GM18861 (cell line): ENCODE results near the gene ORAI1.
"Not testable (repeated sequence)": the region's sequence is repeated elsewhere in the genome, so short reads cannot be mapped to it uniquely, and the experiment has no call there.

Experiments used
- ATAC-seq: cut with Tn5 transposase; IDR thresholded peaks from one replicate; pipeline ENCODE4 v1.9.1; 2021; ENCODE audit not compliant: unreplicated experiment

The ORAI1 gene

GRCh38 chr12:121648458-121649028 is 22.2 kb downstream of the ORAI1 start:
- ATAC-seq = no peak

GRCh38 chr12:121649322-121649721 is 23.0 kb downstream of the ORAI1 start:
- ATAC-seq = no peak

GRCh38 chr12:121649819-121650353 is 23.6 kb downstream of the ORAI1 start:
- ATAC-seq = no peak

DNA sequence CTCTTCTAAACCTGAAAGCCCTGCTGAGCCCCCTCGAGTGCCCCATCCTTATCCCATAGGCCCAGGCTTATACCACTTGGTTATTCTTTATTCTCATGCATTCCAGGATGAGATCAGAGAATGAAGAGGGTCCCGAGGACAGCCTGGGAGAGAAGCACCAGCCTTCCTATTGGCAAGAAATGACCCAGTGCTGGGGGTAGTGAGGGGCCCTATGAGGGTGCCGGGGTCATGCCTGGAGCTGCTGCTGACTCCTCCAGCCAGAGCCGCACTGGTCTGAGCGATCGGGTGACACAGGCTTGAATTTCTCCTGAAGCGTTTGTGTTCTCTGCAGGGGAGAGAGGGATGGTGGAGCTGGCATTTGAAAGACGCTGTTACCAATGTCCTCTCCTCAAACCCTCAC is 25.0 kb downstream of the ORAI1 start:
- no peak for ATAC-seq

DNA sequence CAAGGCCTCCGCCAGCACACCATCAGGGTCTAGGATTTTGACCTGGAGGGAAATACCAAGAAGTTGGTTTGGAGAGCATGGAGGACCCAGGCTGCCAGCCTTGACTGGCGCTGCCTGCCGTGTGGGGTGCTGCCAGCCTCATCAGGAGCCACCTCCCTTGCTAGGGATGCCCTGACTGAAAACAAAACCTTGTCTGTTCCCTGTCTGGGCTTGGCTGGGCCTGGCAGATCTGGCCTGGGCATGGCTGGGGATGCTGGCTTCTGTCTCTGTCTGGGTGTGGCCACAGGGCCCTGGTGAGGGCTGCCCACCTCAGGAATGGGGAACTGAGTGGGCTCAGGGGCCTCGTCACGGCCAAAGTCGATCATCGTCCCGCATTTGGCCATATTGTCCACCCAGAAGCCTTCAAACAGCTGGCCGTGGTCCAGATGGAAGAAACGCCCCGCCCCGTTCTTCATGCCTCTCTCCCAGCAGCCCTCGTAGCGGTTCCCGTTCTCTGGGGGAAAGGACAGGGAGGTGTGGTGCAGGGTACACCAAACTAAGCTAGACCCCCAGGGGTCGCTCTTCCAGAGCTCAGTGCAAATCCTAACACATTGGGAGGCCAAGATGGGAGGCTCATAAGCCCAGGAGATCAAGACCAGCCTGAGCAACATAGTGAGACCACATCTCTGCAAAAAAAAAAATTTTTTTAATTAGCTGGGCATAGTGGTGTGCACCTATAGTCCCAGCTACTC is 26.6 kb downstream of the ORAI1 start:
- no peak for ATAC-seq

DNA sequence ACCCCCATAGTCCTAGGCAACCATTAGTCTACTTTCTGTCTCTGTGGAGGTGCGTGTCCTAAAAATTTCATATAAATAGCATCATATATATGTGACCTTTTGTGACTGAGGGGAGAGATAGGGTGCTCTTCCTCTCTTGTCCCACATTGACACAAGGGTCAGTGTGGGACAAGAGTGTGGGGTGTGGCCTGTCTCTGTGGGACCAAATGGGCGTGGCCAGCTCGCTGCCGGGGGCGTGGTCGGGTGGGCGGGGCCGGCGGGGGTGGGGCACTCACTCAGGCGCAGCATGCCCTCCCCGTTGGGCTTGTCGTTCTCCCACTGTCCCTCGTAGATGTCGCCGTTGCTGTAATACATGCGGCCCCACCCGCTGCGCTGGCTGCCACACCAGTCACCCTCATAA is 27.7 kb downstream of the ORAI1 start:
- ATAC-seq = no peak

DNA sequence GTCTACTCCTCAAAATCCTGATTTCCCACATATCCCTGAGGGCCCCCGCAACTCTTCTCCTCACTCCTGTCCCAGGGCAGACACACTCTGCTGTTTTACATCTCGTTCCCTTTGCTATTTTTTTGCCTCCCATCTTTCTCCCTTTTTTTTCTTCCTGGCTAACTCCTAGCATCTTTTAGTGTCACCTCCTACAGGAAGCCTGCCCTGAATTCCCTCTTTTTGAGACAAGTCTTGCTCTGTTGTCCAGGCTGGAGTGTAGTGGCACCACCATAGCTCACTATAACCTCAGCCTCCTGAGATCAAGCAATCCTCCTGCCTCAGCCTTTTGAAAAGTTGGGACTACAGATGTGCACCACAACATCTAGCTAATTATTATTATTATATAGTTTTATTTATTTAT is 29.8 kb downstream of the ORAI1 start:
- no peak for ATAC-seq

DNA sequence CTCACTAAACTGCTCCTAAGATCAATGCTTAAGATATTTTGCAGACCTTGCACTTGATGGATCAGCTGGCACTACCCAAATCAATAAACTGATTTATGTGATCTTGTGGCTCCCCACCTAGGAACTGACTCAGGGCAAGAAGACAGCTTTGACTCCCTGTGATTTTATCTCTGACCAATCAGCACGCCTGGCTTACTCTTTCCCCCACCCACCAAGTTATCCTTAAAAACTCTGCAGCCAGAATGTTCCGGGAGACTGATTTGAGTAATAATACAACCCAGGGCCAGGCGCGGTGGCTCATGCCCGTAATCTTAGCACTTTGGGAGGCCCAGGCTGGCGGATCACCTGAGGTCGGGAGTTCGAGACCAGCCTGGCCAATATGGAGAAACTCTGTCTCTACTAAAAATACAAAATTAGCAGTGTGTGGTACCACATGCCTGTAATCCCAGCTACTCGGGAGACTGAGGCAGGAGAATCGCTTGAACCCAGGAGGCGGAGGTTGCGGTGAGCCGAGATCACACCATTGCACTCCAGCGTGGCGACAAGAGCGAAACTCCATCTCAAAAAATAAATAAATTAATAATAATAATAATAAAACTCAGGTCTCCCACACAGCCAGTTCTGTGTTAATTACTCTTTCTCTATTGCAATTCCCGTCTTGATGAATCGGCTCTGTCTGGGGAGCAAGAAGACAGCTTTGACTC is 31.1 kb downstream of the ORAI1 start:
- ATAC-seq = no peak

DNA sequence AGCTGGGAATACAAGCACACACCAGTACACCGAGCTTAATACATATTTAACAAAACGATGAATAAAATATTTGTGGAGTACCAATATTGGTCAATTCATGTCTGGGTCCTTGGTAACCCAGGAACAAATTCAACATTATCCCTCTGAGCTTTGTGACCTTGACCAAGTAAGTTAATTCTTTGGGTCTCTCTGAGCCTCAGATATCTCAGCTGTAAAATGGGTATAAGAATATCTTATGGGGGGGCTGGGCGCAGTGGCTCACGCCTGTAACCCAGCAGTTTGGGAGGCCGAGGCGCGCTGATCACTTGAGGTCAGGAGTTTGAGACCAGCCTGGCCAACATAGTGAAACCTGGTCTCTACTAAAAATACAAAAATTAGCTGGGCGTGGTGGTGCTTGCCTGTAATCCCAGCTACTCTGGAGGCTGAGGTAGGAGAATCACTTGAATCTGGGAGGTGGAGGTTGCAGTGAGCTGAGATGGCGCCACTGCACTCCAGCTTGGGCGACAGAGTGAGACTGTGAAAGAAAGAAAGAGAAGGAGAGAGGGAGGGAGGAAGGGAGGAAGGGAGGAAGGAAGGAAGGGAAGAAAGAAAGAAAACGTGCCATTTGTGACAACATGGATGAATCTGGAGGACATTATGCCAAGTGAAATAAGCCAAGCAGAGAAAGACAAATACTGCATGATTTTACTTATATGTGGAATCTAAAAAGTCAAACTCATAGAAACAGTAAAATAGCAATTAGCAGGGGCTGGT is 35.2 kb downstream of the ORAI1 start:
- ATAC-seq = not testable (repeated sequence)

GRCh38 chr12:121663610-121663929 is 37.2 kb downstream of the ORAI1 start:
- ATAC-seq = no peak

DNA sequence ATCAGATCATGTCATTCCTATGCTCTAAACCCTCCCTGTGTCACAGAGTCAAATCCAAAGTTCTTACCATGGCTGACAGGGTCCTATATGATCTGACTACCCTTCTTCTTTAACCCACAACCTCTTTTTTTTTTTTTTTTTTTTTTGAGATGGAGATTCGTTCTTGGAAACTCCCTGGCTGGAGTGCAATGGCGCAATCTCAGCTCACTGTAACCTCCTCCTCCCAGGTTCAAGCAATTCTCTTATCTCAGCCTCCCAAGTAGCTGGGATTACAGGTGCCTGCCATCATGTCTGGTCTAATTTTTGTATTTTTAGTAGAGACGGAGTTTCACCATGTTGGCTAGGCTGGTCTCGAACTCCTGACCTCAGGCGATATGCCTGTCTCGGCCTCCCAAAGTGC is 40.5 kb downstream of the ORAI1 start:
- ATAC-seq = not testable (repeated sequence)

DNA sequence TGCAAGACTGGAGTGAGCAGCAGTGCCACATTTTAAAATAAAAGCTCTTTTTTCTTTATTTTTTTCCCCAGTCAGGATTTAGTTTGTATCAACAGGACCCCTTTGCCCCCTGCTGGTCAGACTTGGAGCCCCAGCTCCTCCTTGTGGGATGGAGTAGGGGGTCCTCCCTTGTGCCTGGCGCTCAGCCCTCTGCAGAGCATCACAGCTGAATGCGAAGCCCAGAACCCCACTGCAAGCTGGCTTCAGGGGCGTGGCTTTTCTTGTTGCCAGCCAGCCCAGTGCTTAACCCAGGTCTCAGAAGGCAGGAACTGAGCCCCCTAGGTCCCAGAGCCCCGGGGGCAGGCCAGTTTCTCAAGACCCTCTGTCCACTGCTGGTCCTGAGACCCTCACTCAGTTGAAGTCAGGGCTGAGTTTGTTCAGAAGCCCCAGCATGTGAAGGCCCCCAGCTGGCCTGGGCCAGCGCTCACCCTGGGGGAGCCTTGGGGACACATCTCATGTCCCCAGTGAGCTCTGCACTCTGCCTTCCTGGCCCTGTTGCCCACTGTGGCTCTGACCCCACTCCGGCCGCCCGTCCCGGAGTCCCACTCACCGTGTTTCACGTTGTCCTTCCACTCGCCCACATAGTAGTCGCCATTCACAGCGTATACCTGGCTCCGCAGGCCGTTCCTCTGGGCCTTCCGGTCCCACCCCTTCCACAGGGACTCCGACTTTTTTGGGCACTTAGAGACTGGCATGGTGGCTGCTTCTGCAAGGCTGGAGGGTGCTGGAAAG is 42.6 kb downstream of the ORAI1 start:
- no peak for ATAC-seq

DNA sequence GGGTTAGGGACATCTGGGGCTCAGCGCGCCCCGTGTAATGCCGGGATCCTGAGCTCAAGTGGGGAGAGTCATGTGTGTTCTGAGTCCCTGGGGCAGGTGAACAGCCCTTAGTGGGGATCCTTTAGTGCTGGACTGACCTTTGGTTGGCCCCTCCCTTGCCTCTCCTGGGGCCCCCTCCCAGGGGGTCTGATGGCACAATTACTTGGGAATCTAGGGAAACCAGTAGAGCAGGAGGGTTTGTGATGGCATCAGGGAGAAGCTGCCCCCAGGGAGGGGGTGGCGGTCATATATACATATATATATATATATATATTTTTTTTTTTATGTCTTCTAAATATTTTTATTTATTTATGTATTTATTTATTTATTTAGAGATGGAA is 43.2 kb downstream of the ORAI1 start, which contains the start of gene MORN3:
Gene MORN3 (minus strand): TSS at position 134 of the 380 bp plus-strand sequence. CDS start 171 bp downstream, outside the sequence.
- ATAC-seq = no peak

- no peak for ATAC-seq
Measured at GRCh38 chr12:121673013-121673511, 46.7 kb downstream of the ORAI1 start.

- ATAC-seq = no peak
Measured at GRCh38 chr12:121676190-121676589, 49.9 kb downstream of the ORAI1 start.

DNA sequence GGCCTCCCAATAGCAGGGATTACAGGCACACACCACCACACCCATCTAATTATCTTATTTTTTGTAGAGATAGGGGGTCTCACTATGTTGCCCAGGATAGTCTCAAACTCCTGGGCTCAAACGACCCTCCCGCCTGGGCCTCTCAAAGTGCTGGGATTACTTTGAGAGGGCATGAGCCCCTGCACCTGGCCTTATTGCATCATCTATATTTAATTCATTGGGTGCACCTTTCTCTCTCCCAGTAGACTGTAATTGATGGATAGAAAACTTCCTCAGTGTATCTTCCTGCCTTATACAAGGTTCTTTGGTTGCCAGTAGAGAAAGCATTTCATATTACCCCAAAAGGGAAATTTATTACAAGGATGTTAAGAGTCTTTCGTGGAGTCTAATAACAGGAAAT is 52.0 kb downstream of the ORAI1 start:
- ATAC-seq = no peak

DNA sequence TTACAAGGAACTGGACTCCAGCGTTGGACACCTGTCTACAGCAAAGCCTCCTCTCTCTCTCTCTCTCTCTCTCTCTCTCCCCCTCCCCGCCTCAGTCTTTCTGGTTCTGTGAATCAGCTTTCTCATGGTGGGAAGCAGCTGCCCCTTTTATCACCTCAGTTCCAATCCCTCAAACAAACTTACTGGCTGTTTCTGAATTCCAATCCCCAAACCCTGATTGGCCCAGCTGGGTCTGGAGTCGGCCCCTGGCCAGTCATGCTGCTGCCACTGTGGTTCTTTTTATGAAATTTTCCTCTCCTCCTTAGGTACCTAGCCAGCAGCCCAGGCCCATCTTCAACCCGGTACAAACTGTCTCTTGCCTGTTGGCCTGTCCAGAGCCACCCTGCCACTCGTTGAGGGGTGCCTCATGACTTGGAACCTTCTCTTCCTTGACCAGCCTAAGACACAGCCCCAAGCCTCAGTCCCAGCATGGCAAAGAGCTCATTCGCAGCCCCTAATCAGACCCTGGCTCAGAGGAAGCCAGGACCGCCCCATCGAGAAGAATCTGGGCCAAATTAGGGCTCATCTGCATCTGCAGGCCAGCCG is 52.5 kb downstream of the ORAI1 start:
- ATAC-seq = no peak

- not testable (repeated sequence) for ATAC-seq
Measured at GRCh38 chr12:121679661-121680197, 53.4 kb downstream of the ORAI1 start.

- ATAC-seq = no peak
Measured at GRCh38 chr12:121688966-121689365, 62.6 kb downstream of the ORAI1 start.

- ATAC-seq = no peak
Measured at GRCh38 chr12:121689430-121689829, 63.1 kb downstream of the ORAI1 start.
